Neural crest cell (in vitro differentiated cells): ENCODE data around the gene NBEAL2. TPM values are rescaled to one million over a fixed set of nuclear protein-coding genes. Genes with fewer than 3 reads are reported as not detected.

ENCODE experiments used
- DNase-seq: peaks from one replicate; pipeline ENCODE4 v3.0.0; 2021; ENCODE audit warnings: low read depth, mixed read lengths, low spot score
- H3K27ac Mint-ChIP-seq: one replicate; pipeline ENCODE4 v1.8.0; 2021; ENCODE audit warnings: mild to moderate bottlenecking, mixed read lengths; ENCODE audit not compliant: unreplicated experiment
- H3K27me3 Mint-ChIP-seq: 2 replicates; pipeline ENCODE4 v1.8.0; 2021; ENCODE audit warnings: low read depth, mild to moderate bottlenecking, mixed read lengths
- H3K36me3 Mint-ChIP-seq: 2 replicates; pipeline ENCODE4 v1.8.0; 2021; ENCODE audit warnings: low read depth, mild to moderate bottlenecking, mixed read lengths
- H3K4me1 Mint-ChIP-seq: 2 replicates; pipeline ENCODE4 v1.8.0; 2021; ENCODE audit warnings: mixed read lengths
- H3K4me3 Mint-ChIP-seq: one replicate; pipeline ENCODE4 v1.8.0; 2021; ENCODE audit warnings: mild to moderate bottlenecking, mixed read lengths
- H3K9me3 Mint-ChIP-seq: 2 replicates; pipeline ENCODE4 v1.8.0; 2021; ENCODE audit warnings: mixed read lengths
- CTCF ChIP-seq: fragments of 200-600 bp; sonication (generic); conservative IDR thresholded peaks from 2 replicates; pipeline ENCODE4 v1.5.0; 2021; ENCODE audit warnings: antibody characterized with exemption, mild to moderate bottlenecking
- total RNA-seq: library from RNA; stranded (reverse); gene quantifications from 2 replicates; pipeline ENCODE4 v1.2.1, GENCODE V29; 2021

The NBEAL2 gene
- total RNA-seq, 1 donor from 2014 or later = 25.2 TPM

GRCh38 chr3:46968783-46969428 lies 10.6 kb upstream of the NBEAL2 start:
- no peaks in the 10 kb centered on the region for H3K9me3 Mint-ChIP-seq
- H3K4me1 Mint-ChIP-seq = peaks cover 11% of the 10 kb centered on the region
- peak overlapping the region; percentile 23 for H3K4me3 Mint-ChIP-seq
- H3K27me3 Mint-ChIP-seq = no peaks in the 10 kb centered on the region
- peaks cover 14% of the 10 kb centered on the region for H3K36me3 Mint-ChIP-seq
- H3K27ac Mint-ChIP-seq = no peak overlapping the region
- TF ChIP-seq CTCF = no peak
- DNase-seq = no peak

GRCh38 chr3:46970391-46971091 lies 8.9 kb upstream of the NBEAL2 start:
- peaks cover 22% of the 10 kb centered on the region for H3K4me1 Mint-ChIP-seq
- no peak for DNase-seq
- no peak overlapping the region for H3K27ac Mint-ChIP-seq
- no peaks in the 10 kb centered on the region for H3K9me3 Mint-ChIP-seq
- TF ChIP-seq CTCF = no peak
- H3K4me3 Mint-ChIP-seq = peak overlapping the region; percentile 39
- no peaks in the 10 kb centered on the region for H3K27me3 Mint-ChIP-seq
- peaks cover 10% of the 10 kb centered on the region for H3K36me3 Mint-ChIP-seq

DNA sequence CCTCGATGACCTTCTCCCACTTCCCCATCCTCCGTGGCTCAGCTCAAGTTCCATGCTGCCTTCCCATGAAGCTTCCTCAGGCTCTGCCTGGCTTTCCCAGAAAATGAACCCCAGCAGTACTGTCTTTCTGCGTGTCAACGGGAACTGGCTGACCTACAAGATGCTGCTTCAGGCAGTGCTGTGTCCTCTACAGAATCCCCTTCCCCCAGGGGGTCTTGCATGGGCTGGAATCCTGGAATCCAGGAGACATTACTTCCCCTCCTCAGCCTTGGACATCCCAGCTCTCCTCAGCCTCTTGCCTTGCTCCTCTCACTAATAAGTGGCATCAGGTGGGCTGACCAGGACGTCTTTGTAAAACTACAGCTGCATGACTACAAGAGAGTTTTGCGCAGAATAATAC lies 8.3 kb upstream of the NBEAL2 start:
- Mint-ChIP-seq H3K27me3 (no peaks in the 10 kb centered on the region), H3K36me3 (peaks cover 5% of the 10 kb centered on the region), H3K4me3 (no peak overlapping the region), H3K27ac (no peak overlapping the region), H3K9me3 (no peaks in the 10 kb centered on the region), H3K4me1 (peaks cover 25% of the 10 kb centered on the region)
- DNase-seq = no peak
- TF ChIP-seq CTCF = no peak

- Mint-ChIP-seq H3K9me3 (no peaks in the 10 kb centered on the region), H3K36me3 (peaks cover 6% of the 10 kb centered on the region), H3K4me3 (no peak overlapping the region), H3K4me1 (peaks cover 31% of the 10 kb centered on the region), H3K27ac (no peak overlapping the region), H3K27me3 (no peaks in the 10 kb centered on the region)
- no peak for TF ChIP-seq CTCF
- no peak for DNase-seq
These were observed 7.7 kb upstream of the NBEAL2 start for GRCh38 chr3:46971742-46972141.

DNA sequence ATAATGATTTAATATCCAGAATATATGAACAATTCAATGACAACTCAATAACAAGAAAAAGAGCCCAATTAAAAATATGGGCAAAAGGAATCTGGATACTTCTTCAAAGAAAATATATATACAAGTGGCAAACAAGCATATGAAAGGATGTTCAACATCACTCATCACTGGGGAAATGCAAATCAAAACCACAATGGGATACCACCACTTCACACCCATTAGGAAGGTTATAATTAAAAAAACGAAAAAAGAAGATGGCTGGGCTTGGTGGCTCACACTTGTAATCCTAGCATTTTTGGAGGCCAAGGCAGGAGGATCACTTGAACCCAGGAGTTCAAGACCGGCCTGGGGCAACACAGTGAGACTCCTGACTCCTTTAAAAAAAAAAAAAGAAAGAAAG lies 7.1 kb upstream of the NBEAL2 start:
- Mint-ChIP-seq H3K9me3 (no peaks in the 10 kb centered on the region), H3K36me3 (peaks cover 4% of the 10 kb centered on the region), H3K4me3 (peak overlapping the region; percentile 77), H3K4me1 (peaks cover 38% of the 10 kb centered on the region), H3K27ac (no peak overlapping the region), H3K27me3 (no peaks in the 10 kb centered on the region)
- no peak for TF ChIP-seq CTCF
- DNase-seq = no peak
